Renal pelvis (tissue), 3 donors: ENCODE data around the gene SLC32A1. TPM values are rescaled to one million over a fixed set of nuclear protein-coding genes. Genes with fewer than 3 reads are reported as not detected.

Experiments
- polyA plus RNA-seq, 3 donors: library from polyadenylated mRNA; unstranded; fragments of 120-200 nt; gene quantifications; one replicate each; pipeline ENCODE4 v1.2.1, GENCODE V29; 2013; ENCODE audit not compliant: insufficient read length in 3 of 3

Gene SLC32A1
- polyA plus RNA-seq, 3 donors = 2.1 to 2.8 (median 2.3) TPM

Other genes with a start within 250 kb of the SLC32A1 start
- not detected for gene ADIG, start 143.3 kb upstream of the SLC32A1 start, polyA plus RNA-seq
- 1 to 10 TPM in 2 of 3 donors, under 1 TPM in 1; 0.71 to 1.2 (median 1.1) TPM for gene ARHGAP40, start 122.7 kb upstream of the SLC32A1 start, polyA plus RNA-seq
- gene ACTR5, start 24.0 kb downstream of the SLC32A1 start, polyA plus RNA-seq = 10 to 100 TPM in 1 of 3 donors, 1 to 10 TPM in 2; 9.8 to 11.3 (median 9.9) TPM
- 1 to 10 TPM; 7.2 to 8.3 (median 7.3) TPM for gene PPP1R16B, start 81.2 kb downstream of the SLC32A1 start, polyA plus RNA-seq
- 10 to 100 TPM; 12.9 to 17.1 (median 14.5) TPM for gene FAM83D, start 201.9 kb downstream of the SLC32A1 start, polyA plus RNA-seq
- 10 to 100 TPM; 15.5 to 19.9 (median 18.6) TPM for gene DHX35, start 237.9 kb downstream of the SLC32A1 start, polyA plus RNA-seq